ENCODE data around the gene GPS2. TPM values are rescaled to one million over a fixed set of nuclear protein-coding genes. Genes with fewer than 3 reads are reported as not detected.
A peak's percentile ranks its signal among the peaks of the same experiment; 100 is the strongest.

GPS2 gene
- total RNA-seq, 1 experiment from 2014 or later = 62.6 TPM

GRCh38 chr17:7323731-7324437 is 8.7 kb upstream of the GPS2 start:
- Histone ChIP-seq H3K27me3 (ENCODE audit: insufficient read depth, low read length) (no peaks in the 10 kb centered on the region), H2AK5ac (ENCODE audit: insufficient read length, low read length) (no peak overlapping the region), H3K79me1 (ENCODE audit: insufficient read depth, low read depth, low read length, poor library complexity, severe bottlenecking) (no peaks in the 10 kb centered on the region), H3K18ac (ENCODE audit: insufficient read length, low read depth, low read length) (no peak overlapping the region), H2AFZ (ENCODE audit: low read length) (no peak overlapping the region), H3K4ac (ENCODE audit: low read depth, low read length) (no peak overlapping the region), H2BK12ac (ENCODE audit: insufficient read length, low read depth, low read length) (no peak overlapping the region), H3K23ac (ENCODE audit: insufficient read length, low read depth, low read length) (no peak overlapping the region), H4K5ac (ENCODE audit: insufficient read length, low read depth, low read length) (no peak overlapping the region), H3T11ph (ENCODE audit: low read length) (no peak overlapping the region), H4K91ac (ENCODE audit: insufficient read length, low read depth, low read length) (no peak overlapping the region), H4K20me1 (ENCODE audit: control insufficient read depth, insufficient read depth, insufficient read length) (no peaks in the 10 kb centered on the region), H3K9ac (ENCODE audit: extremely low read depth, insufficient read length, low read length) (no peak overlapping the region), H3K56ac (ENCODE audit: insufficient read length, low read depth, low read length) (no peak overlapping the region), H3K14ac (ENCODE audit: insufficient read depth, low read length) (no peak overlapping the region), H4K8ac (replicated peaks; ENCODE audit: insufficient read length, low read depth, low read length) (no peak overlapping the region), H2BK5ac (ENCODE audit: insufficient read length, low read length) (no peak overlapping the region), H2BK15ac (ENCODE audit: low read depth, low read length) (no peak overlapping the region), H3K23me2 (ENCODE audit: insufficient read length, low read depth, low read length, poor library complexity, severe bottlenecking) (peaks cover 5% of the 10 kb centered on the region), H2BK20ac (ENCODE audit: low read depth, low read length, poor library complexity, severe bottlenecking) (no peak overlapping the region), H2BK120ac (ENCODE audit: low read depth, low read length, poor library complexity, severe bottlenecking) (no peak overlapping the region), H3K27ac (ENCODE audit: insufficient read length, low read depth, low read length) (no peak overlapping the region), H3K4me2 (ENCODE audit: insufficient read depth, insufficient read length, low read length) (no peak overlapping the region), H3K79me2 (ENCODE audit: insufficient read depth, low read length) (peaks cover 2% of the 10 kb centered on the region; the same call in 1 of the 2 replicates), H3K4me1 (ENCODE audit: insufficient read depth, low read length) (no peaks in the 10 kb centered on the region), H3K9me3 (ENCODE audit: control insufficient read depth, low read depth, low read length) (no peaks in the 10 kb centered on the region)
- Mint-ChIP-seq H3K27me3 (ENCODE audit: low read depth) (no peaks in the 10 kb centered on the region), H3K9me3 (no peaks in the 10 kb centered on the region), H3K4me3 (peak overlapping the region in 1 of 2 experiments; percentile 48; a peak in 1 of 5 replicates), H3K36me3 (ENCODE audit: insufficient read depth in 1 of 3, low read depth in 3 of 3) (peaks cover 36 to 73% (median 68%) of the 10 kb centered on the region in 3 experiments; a peak in 6 of 7 replicates), H3K4me1 (peaks cover 11% of the 10 kb centered on the region in 2 experiments), H3K27ac (peak overlapping the region in 1 of 3 experiments; percentile 70; a peak in 1 of 7 replicates)
- peak; percentile 90 for DNase-seq
- peak; percentile 97 for TF ChIP-seq CTCF (conservative IDR thresholded peaks at IDR 0.05)
- WGBS (ENCODE audit: extremely low coverage, insufficient read length, low lambda C conversion rate) = no CpG with 5 or more reads among the region's 39 CpGs

Measured in H9 (cell line).